Measurements from ENCODE around the gene TPRN. TPM values are rescaled to one million over a fixed set of nuclear protein-coding genes. Genes with fewer than 3 reads are reported as not detected.

Gene TPRN
- total RNA-seq, 4 donors from 2014 or later, result 13.0 to 34.2 (median 15.8) TPM

GRCh38 chr9:137141976-137142936, 58.3 kb downstream of the TPRN start:
- WGBS, 2 donors, result 69 to 73% methylated on average over 9 to 21 of the region's 24 CpGs
- no peak for DNase-seq
- no peak for TF ChIP-seq POLR2A (IDR thresholded peaks at IDR 0.05)
- no peak for TF ChIP-seq CTCF (IDR thresholded peaks at IDR 0.05)
- Histone ChIP-seq H3K27me3 (peaks cover 0 to 94% (median 26%) of the 10 kb centered on the region in 4 donors), H3K4me1 (peaks cover 0 to 16% (median 8%) of the 10 kb centered on the region in 3 donors), H3K27ac (no peak overlapping the region), H3K9me3 (no peaks in the 10 kb centered on the region), H3K4me3 (no peak overlapping the region), H3K36me3 (no peaks in the 10 kb centered on the region)
- intact Hi-C loops (cut with DNase I), result no loop called here

Small RNA genes within 50 kb of the gene (small RNA-seq; reads per million reads assigned to genes)
- gene MIR3621, result 0 reads per million in 4 donors

Other genes starting within 250 kb of the TPRN start
- gene LCN12, start 248.5 kb downstream of the TPRN start, total RNA-seq, result not detected
- 100 to 1,000 TPM in 1 of 4 donors, 1 to 10 TPM in 3; 1.7 to 208 (median 4.8) TPM for gene PTGDS, start 223.2 kb downstream of the TPRN start, total RNA-seq
- under 1 TPM in 1 of 4 donors, not detected in 3; 0.19 TPM for gene LCNL1, start 217.7 kb downstream of the TPRN start, total RNA-seq
- 10 to 100 TPM; 18.3 to 56.3 (median 49.6) TPM for gene PAXX, start 208.3 kb downstream of the TPRN start, total RNA-seq
- gene CLIC3, start 204.2 kb downstream of the TPRN start, total RNA-seq, result 100 to 1,000 TPM in 3 of 4 donors, 10 to 100 TPM in 1; 94.8 to 442 (median 200) TPM
- gene ABCA2, start 172.5 kb downstream of the TPRN start, total RNA-seq, result 10 to 100 TPM in 2 of 4 donors, 1 to 10 TPM in 2; 3.5 to 14.7 (median 7.6) TPM
- under 1 TPM in 3 of 4 donors, not detected in 1; 0.13 to 0.38 (median 0.21) TPM for gene FUT7, start 168.7 kb downstream of the TPRN start, total RNA-seq
- gene NPDC1, start 154.6 kb downstream of the TPRN start, total RNA-seq, result 10 to 100 TPM; 11.9 to 45.2 (median 20.3) TPM
- 1 to 10 TPM in 2 of 4 donors, under 1 TPM in 2; 0.47 to 1.3 (median 0.86) TPM for gene ENTPD2, start 146.7 kb downstream of the TPRN start, total RNA-seq
- 10 to 100 TPM in 3 of 4 donors, 1 to 10 TPM in 1; 8.2 to 21.2 (median 14.7) TPM for gene SAPCD2, start 130.2 kb downstream of the TPRN start, total RNA-seq
- gene UAP1L1, start 123.2 kb downstream of the TPRN start, total RNA-seq, result 1 to 10 TPM; 2.2 to 4.7 (median 3.7) TPM
- 10 to 100 TPM; 25.6 to 50.9 (median 39.4) TPM for gene MAN1B1, start 113.8 kb downstream of the TPRN start, total RNA-seq
- 100 to 1,000 TPM in 1 of 4 donors, 10 to 100 TPM in 3; 41.1 to 109 (median 62.4) TPM for gene DPP7, start 86.0 kb downstream of the TPRN start, total RNA-seq
- under 1 TPM in 1 of 4 donors, not detected in 3; 0.38 TPM for gene GRIN1, start 61.6 kb downstream of the TPRN start, total RNA-seq
- gene LRRC26, start 30.7 kb downstream of the TPRN start, total RNA-seq, result 1 to 10 TPM in 1 of 4 donors, under 1 TPM in 2, not detected in 1; 0.82 to 3.7 (median 0.95) TPM
- not detected for gene TMEM210, start 28.7 kb downstream of the TPRN start, total RNA-seq
- 10 to 100 TPM; 14.0 to 34.1 (median 25.1) TPM for gene ANAPC2, start 12.2 kb downstream of the TPRN start, total RNA-seq
- 100 to 1,000 TPM in 2 of 4 donors, 10 to 100 TPM in 2; 67.1 to 124 (median 96.7) TPM for gene SSNA1, start 12.1 kb downstream of the TPRN start, total RNA-seq
- gene TMEM203, start 4.9 kb upstream of the TPRN start, total RNA-seq, result 10 to 100 TPM; 19.4 to 29.6 (median 25.4) TPM
- 10 to 100 TPM in 1 of 4 donors, 1 to 10 TPM in 3; 5.3 to 11.2 (median 7.7) TPM for gene NDOR1, start 5.0 kb upstream of the TPRN start, total RNA-seq
- gene RNF208, start 21.5 kb upstream of the TPRN start, total RNA-seq, result 1 to 10 TPM; 2.3 to 3.2 (median 2.5) TPM
- 100 to 1,000 TPM; 114 to 301 (median 152) TPM for gene CYSRT1, start 24.4 kb upstream of the TPRN start, total RNA-seq
- 1 to 10 TPM; 1.2 to 5.2 (median 3.0) TPM for gene RNF224, start 26.8 kb upstream of the TPRN start, total RNA-seq
- gene SLC34A3, start 30.2 kb upstream of the TPRN start, total RNA-seq, result 1 to 10 TPM in 1 of 4 donors, under 1 TPM in 2, not detected in 1; 0.11 to 1.7 (median 0.38) TPM
- gene TUBB4B, start 40.5 kb upstream of the TPRN start, total RNA-seq, result 100 to 1,000 TPM; 367 to 753 (median 540) TPM
- not detected for gene STPG3, start 50.5 kb upstream of the TPRN start, total RNA-seq
- 10 to 100 TPM; 26.1 to 41.4 (median 35.2) TPM for gene NELFB, start 54.6 kb upstream of the TPRN start, total RNA-seq
- 10 to 100 TPM in 3 of 4 donors, 1 to 10 TPM in 1; 8.8 to 17.5 (median 13.5) TPM for gene TOR4A, start 77.0 kb upstream of the TPRN start, total RNA-seq
- 10 to 100 TPM; 19.6 to 33.9 (median 27.5) TPM for gene NRARP, start 101.5 kb upstream of the TPRN start, total RNA-seq
- 10 to 100 TPM in 2 of 4 donors, 1 to 10 TPM in 2; 2.8 to 16.8 (median 9.1) TPM for gene EXD3, start 222.4 kb upstream of the TPRN start, total RNA-seq
- 1 to 10 TPM; 2.1 to 7.4 (median 4.8) TPM for gene NOXA1, start 222.7 kb upstream of the TPRN start, total RNA-seq
- gene ENTPD8, start 240.6 kb upstream of the TPRN start, total RNA-seq, result not detected

Measured in esophagus squamous epithelium (tissue), 5 donors.